ENCODE data around the gene FKBP8. TPM values are rescaled to one million over a fixed set of nuclear protein-coding genes. Genes with fewer than 3 reads are reported as not detected.

FKBP8 gene
- total RNA-seq, 2 experiments from 2014 or later: 200 to 201 TPM

- CTCF ChIA-PET (ENCODE audit: unreplicated experiment): no interaction called here
- no peak for TF ChIP-seq CTCF (conservative IDR thresholded peaks at IDR 0.05; ENCODE audit: low read length)
- no peak overlapping the region for H3K4me3 ChIP-seq (ENCODE audit: low read depth, low read length, poor library complexity, severe bottlenecking)
- H3K9me3 ChIP-seq (ENCODE audit: low read length): no peaks in the 10 kb centered on the region
- H3K36me3 ChIP-seq (ENCODE audit: insufficient read depth, low read length): no peaks in the 10 kb centered on the region
- H3K4me1 ChIP-seq (ENCODE audit: insufficient read depth, low read length, poor library complexity, severe bottlenecking): peaks cover 11% of the 10 kb centered on the region
- H3K4me2 ChIP-seq (ENCODE audit: low read length): no peak overlapping the region
- H2AFZ ChIP-seq (ENCODE audit: low read length): no peak overlapping the region
- H3K79me2 ChIP-seq (ENCODE audit: insufficient read depth, low read depth, low read length): peaks cover 76% of the 10 kb centered on the region
- H3K9me2 ChIP-seq (ENCODE audit: insufficient read depth, low read length): no peaks in the 10 kb centered on the region
- intact Hi-C loops (cut with micrococcal nuclease; ENCODE audit: unreplicated experiment): no loop called here
- H4K20me1 ChIP-seq (ENCODE audit: insufficient read depth, low read length): no peaks in the 10 kb centered on the region
- no TSS peak for BruUV-seq (replicated peaks)
- no peak overlapping the region for H3K27ac ChIP-seq (ENCODE audit: low read depth, low read length, poor library complexity, severe bottlenecking)
- DNase-seq (ENCODE audit: low spot score): no peak
- POLR2A ChIA-PET: interaction anchor here (0.9 to 1.0 kb wide), 2 partner anchors 9 to 29 kb away, joined by 3 read pairs; no protein-coding TSS in a partner anchor
Measured at GRCh38 chr19:18517606-18518005, 25.8 kb downstream of the FKBP8 start.

- H3K4me3 ChIP-seq (ENCODE audit: low read depth, low read length, poor library complexity, severe bottlenecking): no peak overlapping the region
- H3K4me2 ChIP-seq (ENCODE audit: low read length): no peak overlapping the region
- H3K79me2 ChIP-seq (ENCODE audit: insufficient read depth, low read depth, low read length): peaks cover 81% of the 10 kb centered on the region
- no peaks in the 10 kb centered on the region for H3K9me2 ChIP-seq (ENCODE audit: insufficient read depth, low read length)
- intact Hi-C loops (cut with micrococcal nuclease; ENCODE audit: unreplicated experiment): no loop called here
- H3K4me1 ChIP-seq (ENCODE audit: insufficient read depth, low read length, poor library complexity, severe bottlenecking): peaks cover 11% of the 10 kb centered on the region
- no peaks in the 10 kb centered on the region for H3K36me3 ChIP-seq (ENCODE audit: insufficient read depth, low read length)
- no peak overlapping the region for H2AFZ ChIP-seq (ENCODE audit: low read length)
- H4K20me1 ChIP-seq (ENCODE audit: insufficient read depth, low read length): no peaks in the 10 kb centered on the region
- no peak overlapping the region for H3K27ac ChIP-seq (ENCODE audit: low read depth, low read length, poor library complexity, severe bottlenecking)
- no TSS peak for BruUV-seq (replicated peaks)
- ChIA-PET CTCF (ENCODE audit: unreplicated experiment) (interaction anchor here (0.6 kb wide), 1 partner anchor 18 kb away, joined by 3 read pairs; no protein-coding TSS in a partner anchor), POLR2A (no interaction called here)
- no peak for TF ChIP-seq CTCF (conservative IDR thresholded peaks at IDR 0.05; ENCODE audit: low read length)
- TF ChIP-seq EZH2phosphoT487 (IDR thresholded peaks at IDR 0.05; ENCODE audit: borderline replicate concordance, low read depth, low read length): no peak
- no peak for DNase-seq (ENCODE audit: low spot score)
- no peaks in the 10 kb centered on the region for H3K9me3 ChIP-seq (ENCODE audit: low read length)
Measured at GRCh38 chr19:18515959-18516358, 27.4 kb downstream of the FKBP8 start.

DNA sequence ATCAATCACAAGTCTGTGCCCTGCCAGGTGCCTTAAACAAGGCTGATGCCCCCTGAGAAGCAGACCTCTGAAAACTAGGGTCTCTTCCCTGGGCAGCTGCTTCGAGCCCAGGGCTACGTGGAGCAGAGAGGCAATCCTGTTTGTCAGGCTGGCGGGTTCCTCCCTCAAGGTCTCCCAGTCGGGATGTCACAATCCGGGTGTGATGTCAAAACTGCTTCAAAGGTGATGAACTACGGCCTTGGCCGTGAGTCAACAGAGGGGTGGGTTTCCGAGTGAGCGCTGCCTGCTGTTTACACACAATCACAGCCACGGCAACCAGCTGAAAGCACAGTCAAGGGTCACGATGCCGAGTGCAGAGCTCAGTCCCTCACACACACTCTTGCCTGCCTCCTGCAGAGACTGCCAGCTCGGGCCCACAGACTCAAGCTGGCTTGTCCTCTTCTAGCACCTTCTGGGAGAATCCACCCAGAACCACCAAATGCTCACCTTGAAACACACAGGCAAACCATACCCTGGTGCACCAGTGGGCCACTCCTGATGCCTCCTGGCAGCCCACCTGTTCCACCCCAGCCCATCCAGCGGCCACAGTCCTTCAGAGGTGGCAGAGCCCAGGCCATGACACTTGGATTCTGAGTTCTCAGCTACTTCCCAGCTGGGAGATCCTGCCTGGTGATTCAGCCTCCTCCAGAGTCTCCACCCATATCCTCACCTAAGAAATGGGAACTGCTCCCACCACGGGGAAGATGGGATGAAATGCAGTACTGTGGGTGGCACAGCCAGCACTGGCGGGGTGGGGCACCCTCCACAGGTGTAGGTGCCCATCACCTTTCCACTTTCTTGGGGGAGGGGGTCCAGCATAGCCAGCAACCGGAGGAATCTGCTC, 28.3 kb downstream of the FKBP8 start:
- Histone ChIP-seq H3K4me2 (ENCODE audit: low read length) (no peak overlapping the region), H3K27ac (ENCODE audit: low read depth, low read length, poor library complexity, severe bottlenecking) (no peak overlapping the region), H3K36me3 (ENCODE audit: insufficient read depth, low read length) (no peaks in the 10 kb centered on the region), H3K4me1 (ENCODE audit: insufficient read depth, low read length, poor library complexity, severe bottlenecking) (peaks cover 9% of the 10 kb centered on the region), H3K79me2 (ENCODE audit: insufficient read depth, low read depth, low read length) (peaks cover 79% of the 10 kb centered on the region), H2AFZ (ENCODE audit: low read length) (no peak overlapping the region), H3K9me3 (ENCODE audit: low read length) (no peaks in the 10 kb centered on the region), H4K20me1 (ENCODE audit: insufficient read depth, low read length) (peaks cover 3% of the 10 kb centered on the region; the same call in 1 of the 2 replicates), H3K4me3 (ENCODE audit: low read depth, low read length, poor library complexity, severe bottlenecking) (no peak overlapping the region), H3K9me2 (ENCODE audit: insufficient read depth, low read length) (no peaks in the 10 kb centered on the region)
- ChIA-PET POLR2A (no interaction called here), CTCF (ENCODE audit: unreplicated experiment) (no interaction called here)
- no peak for DNase-seq (ENCODE audit: low spot score)
- TF ChIP-seq CTCF (conservative IDR thresholded peaks at IDR 0.05; ENCODE audit: low read length) (no peak), EZH2phosphoT487 (IDR thresholded peaks at IDR 0.05; ENCODE audit: borderline replicate concordance, low read depth, low read length) (no peak)
- intact Hi-C loops (cut with micrococcal nuclease; ENCODE audit: unreplicated experiment): no loop called here
- no TSS peak for BruUV-seq (replicated peaks)
